GM12891 (cell line): Measurements from ENCODE around the gene LRP1B.

Experiments used
- POLR2A ChIP-seq: IDR thresholded peaks from 2 replicates; pipeline ENCODE4 v1.6.1; 2011; ENCODE audit warnings: low read depth, low read length, control low read depth
- POLR2AphosphoS5 ChIP-seq: IDR thresholded peaks from 2 replicates; pipeline ENCODE4 v1.6.1; 2011; ENCODE audit warnings: low read depth, low read length, control low read depth
- POU2F2 ChIP-seq: IDR thresholded peaks from 2 replicates; pipeline ENCODE4 v1.6.1; 2011; ENCODE audit warnings: low read depth, mild to moderate bottlenecking, control low read depth, low read length, moderate library complexity

GRCh38 chr2:140639628-140640027, 1491.2 kb downstream of the LRP1B start:
- TF ChIP-seq POLR2A, result no peak
- TF ChIP-seq POLR2AphosphoS5, result no peak
- no peak for TF ChIP-seq POU2F2
